HCT116 (cell line): ENCODE results near the gene CHAD.

Experiments used
- CTCF ChIP-seq, 3 experiments: fragments of 200-600 bp in 1 of 3; sonication (generic) in 1 of 3; IDR thresholded peaks in 2 of 3; conservative IDR thresholded peaks in 1 of 3; 2 replicates each; pipeline ENCODE4 v1.5.1; 2012 to 2017; ENCODE audit warnings: low read depth in 2 of 3, low read length in 2 of 3, antibody characterized with exemption in 1 of 3, borderline replicate concordance in 1 of 3, control low read depth in 1 of 3, mild to moderate bottlenecking in 1 of 3, mixed read lengths in 1 of 3, mixed run types in 1 of 3, moderate library complexity in 1 of 3; ENCODE audit not compliant: insufficient read depth in 1 of 3
- EGR1 ChIP-seq: IDR thresholded peaks from 2 replicates; pipeline ENCODE4 v1.6.1; 2012; ENCODE audit warnings: low read depth
- FOSL1 ChIP-seq: IDR thresholded peaks from 2 replicates; pipeline ENCODE4 v1.6.1; 2012; ENCODE audit warnings: low read depth
- POLR2A ChIP-seq: IDR thresholded peaks from 2 replicates; pipeline ENCODE4 v1.7.0; 2011; ENCODE audit warnings: borderline replicate concordance; ENCODE audit not compliant: insufficient read depth, insufficient read length; ENCODE audit errors: extremely low read depth
- TCF7L2 ChIP-seq: IDR thresholded peaks from 2 replicates; pipeline ENCODE4 v1.7.0; 2011; ENCODE audit warnings: borderline replicate concordance, inconsistent platforms; ENCODE audit not compliant: insufficient read depth, insufficient read length; ENCODE audit errors: extremely low read depth

GRCh38 chr17:50471009-50471905, 2.6 kb upstream of the CHAD start:
- no peak for TF ChIP-seq FOSL1
- TF ChIP-seq POLR2A: no peak
- no peak for TF ChIP-seq CTCF (IDR thresholded peaks at IDR 0.05 in 2 of 3, conservative IDR thresholded peaks at IDR 0.05 in 1 of 3; ENCODE audit: borderline replicate concordance in 1 of 3, insufficient read depth in 1 of 3, low read depth in 2 of 3, low read length in 2 of 3)
- TF ChIP-seq TCF7L2: no peak
- TF ChIP-seq EGR1: no peak
